Measurements from ENCODE around the gene MISP.

DNA sequence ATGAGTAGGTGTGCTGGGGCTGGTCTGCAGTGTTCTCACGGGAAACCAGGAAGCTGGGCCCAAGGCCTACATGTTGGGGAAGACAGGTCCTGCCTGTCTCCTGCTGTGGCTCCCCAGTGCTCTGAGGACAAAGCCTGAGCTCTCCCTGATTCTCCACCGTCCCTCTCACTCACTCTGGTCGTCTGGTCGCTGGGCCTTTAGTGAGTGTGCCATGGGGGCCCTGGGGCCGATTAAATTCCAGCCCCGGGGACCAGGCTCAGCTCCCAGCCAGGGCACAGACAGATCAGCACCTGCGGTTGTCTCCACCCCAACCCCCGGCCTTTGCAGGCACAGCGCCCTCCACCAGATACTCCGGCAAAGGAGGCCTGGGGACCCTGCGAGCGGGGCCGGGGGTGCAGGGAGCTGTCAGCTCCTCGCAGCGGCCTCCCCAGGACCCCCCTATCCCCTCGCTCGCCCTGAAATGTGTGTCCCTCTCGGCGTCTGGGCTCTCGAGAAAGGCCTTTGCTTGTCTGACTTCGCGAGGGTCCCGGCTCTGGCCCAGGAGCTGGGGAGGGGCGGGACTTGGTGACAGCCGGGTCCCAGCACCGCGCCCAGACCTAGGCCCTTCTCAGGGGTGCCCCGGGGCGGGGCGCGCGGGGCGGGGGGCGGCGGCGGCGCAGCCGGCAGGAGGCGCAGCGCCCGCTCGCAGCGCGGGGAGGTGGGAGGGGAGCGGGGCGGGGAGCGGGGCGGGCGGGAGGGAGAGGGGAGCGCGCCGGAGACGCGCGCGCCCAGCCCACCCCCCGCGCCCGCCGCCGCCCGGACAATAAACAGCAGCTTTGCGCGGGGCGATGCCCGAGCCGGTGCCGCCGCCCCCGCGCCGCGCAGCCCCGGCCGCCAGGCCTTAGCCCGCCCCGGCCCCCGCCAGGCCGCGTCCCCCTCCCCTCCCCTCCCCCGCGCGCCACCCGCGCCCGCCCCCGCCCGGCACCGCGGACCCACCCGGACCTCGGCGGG is 42.5 kb upstream of the MISP start, which contains the start of gene PALM:
- TF ChIP-seq, protein P1, sequence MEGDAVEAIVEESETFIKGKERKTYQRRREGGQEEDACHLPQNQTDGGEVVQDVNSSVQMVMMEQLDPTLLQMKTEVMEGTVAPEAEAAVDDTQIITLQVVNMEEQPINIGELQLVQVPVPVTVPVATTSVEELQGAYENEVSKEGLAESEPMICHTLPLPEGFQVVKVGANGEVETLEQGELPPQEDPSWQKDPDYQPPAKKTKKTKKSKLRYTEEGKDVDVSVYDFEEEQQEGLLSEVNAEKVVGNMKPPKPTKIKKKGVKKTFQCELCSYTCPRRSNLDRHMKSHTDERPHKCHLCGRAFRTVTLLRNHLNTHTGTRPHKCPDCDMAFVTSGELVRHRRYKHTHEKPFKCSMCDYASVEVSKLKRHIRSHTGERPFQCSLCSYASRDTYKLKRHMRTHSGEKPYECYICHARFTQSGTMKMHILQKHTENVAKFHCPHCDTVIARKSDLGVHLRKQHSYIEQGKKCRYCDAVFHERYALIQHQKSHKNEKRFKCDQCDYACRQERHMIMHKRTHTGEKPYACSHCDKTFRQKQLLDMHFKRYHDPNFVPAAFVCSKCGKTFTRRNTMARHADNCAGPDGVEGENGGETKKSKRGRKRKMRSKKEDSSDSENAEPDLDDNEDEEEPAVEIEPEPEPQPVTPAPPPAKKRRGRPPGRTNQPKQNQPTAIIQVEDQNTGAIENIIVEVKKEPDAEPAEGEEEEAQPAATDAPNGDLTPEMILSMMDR (IDR thresholded peaks at IDR 0.05), result no peak
- no peak for TF ChIP-seq EZH2 (IDR thresholded peaks at IDR 0.05; ENCODE audit: borderline replicate concordance, insufficient read depth, low read depth, low read length, poor library complexity, severe bottlenecking)
